K562 (cell line): ENCODE measurements around the gene SLC35G6. TPM values are rescaled to one million over a fixed set of nuclear protein-coding genes. Genes with fewer than 3 reads are reported as not detected.

Source experiments
- ETV5 ChIP-seq: sonication (generic); formaldehyde crosslinking; IDR thresholded peaks from 2 replicates; pipeline ENCODE4 v1.4.0; 2020; ENCODE audit warnings: low read depth, mild to moderate bottlenecking, missing genetic modification reagents
- HES1 ChIP-seq: fragments of 450-650 bp; IDR thresholded peaks from 2 replicates; pipeline ENCODE4 v1.6.1; 2016; ENCODE audit warnings: low read depth, mild to moderate bottlenecking, moderate library complexity
- HNRNPUL1 ChIP-seq: fragments of 200-400 bp; formaldehyde crosslinking; IDR thresholded peaks from 2 replicates; pipeline ENCODE4 v1.6.1; 2017; ENCODE audit warnings: low read length
- KDM2B ChIP-seq: fragments of 250-450 bp; sonication (Bioruptor Pico); IDR thresholded peaks from 2 replicates; pipeline ENCODE4 v1.8.0; 2021; ENCODE audit warnings: mild to moderate bottlenecking, moderate library complexity
- MAFG ChIP-seq: fragments of 450-650 bp; conservative IDR thresholded peaks from 2 replicates; pipeline ENCODE4 v1.6.1; 2016; ENCODE audit warnings: missing genetic modification characterization, missing compliant biosample characterization
- MCM3 ChIP-seq: fragments of 450-650 bp; IDR thresholded peaks from 2 replicates; pipeline ENCODE4 v1.6.1; 2016
- MCM7 ChIP-seq, 2 experiments: fragments of 450-650 bp; IDR thresholded peaks; 2 replicates each; pipeline ENCODE4 v1.6.1; 2016 to 2018
- MECOM ChIP-seq: fragments of 250-450 bp; sonication (Bioruptor Pico); IDR thresholded peaks from 2 replicates; pipeline ENCODE4 v1.8.0; 2022; ENCODE audit warnings: inconsistent platforms
- MNT ChIP-seq, 2 experiments: fragments of 450-650 bp; conservative IDR thresholded peaks; 2 replicates each; pipeline ENCODE4 v1.6.1; 2017; ENCODE audit warnings: mild to moderate bottlenecking in 2 of 2, moderate library complexity in 2 of 2
- NFATC3 ChIP-seq: fragments of 450-650 bp; IDR thresholded peaks from 2 replicates; pipeline ENCODE4 v1.6.1; 2017; ENCODE audit warnings: mild to moderate bottlenecking
- NFE2 ChIP-seq: IDR thresholded peaks from 2 replicates; pipeline ENCODE4 v1.6.1; 2014; ENCODE audit warnings: antibody characterized with exemption, low read depth
- PHB2 ChIP-seq: fragments of 450-650 bp; IDR thresholded peaks from 2 replicates; pipeline ENCODE4 v1.6.1; 2017; ENCODE audit warnings: low read depth
- RBFOX2 ChIP-seq: fragments of 200-400 bp; formaldehyde crosslinking; IDR thresholded peaks from 2 replicates; pipeline ENCODE4 v1.6.1; 2017; ENCODE audit warnings: low read depth, mild to moderate bottlenecking, low read length, moderate library complexity
- SAFB2 ChIP-seq: fragments of 200-400 bp; formaldehyde crosslinking; IDR thresholded peaks from 2 replicates; pipeline ENCODE4 v1.6.1; 2018; ENCODE audit warnings: borderline replicate concordance, low read length, low read depth, moderate library complexity; ENCODE audit not compliant: severe bottlenecking
- TFAM ChIP-seq: fragments of 250-450 bp; sonication (Bioruptor Pico); conservative IDR thresholded peaks from 2 replicates; pipeline ENCODE4 v1.5.0; 2021; ENCODE audit warnings: mild to moderate bottlenecking, moderate library complexity
- THRA ChIP-seq: fragments of 450-650 bp; IDR thresholded peaks from 2 replicates; pipeline ENCODE4 v1.6.1; 2017; ENCODE audit warnings: mild to moderate bottlenecking, moderate library complexity
- YY1 ChIP-seq, 3 experiments: IDR thresholded peaks; 2 replicates each; pipeline ENCODE4 v1.6.1; 2011; ENCODE audit warnings: low read length in 2 of 3, mild to moderate bottlenecking in 2 of 3, moderate library complexity in 2 of 3, borderline replicate concordance in 1 of 3, control low read depth in 1 of 3, low read depth in 1 of 3; ENCODE audit not compliant: insufficient read depth in 3 of 3, insufficient replicate concordance in 2 of 3, control insufficient read depth in 1 of 3, insufficient read length in 1 of 3; ENCODE audit errors: extremely low read depth in 1 of 3
- ZBTB11 ChIP-seq, 3 experiments: fragments of 200-800 bp in 1 of 3; fragments of 250-450 bp in 1 of 3; fragments of 450-650 bp in 1 of 3; sonication (Bioruptor Pico) in 1 of 3; sonication (Bioruptor generic) in 1 of 3; formaldehyde crosslinking in 1 of 3; IDR thresholded peaks; 2 replicates each; pipeline versions ENCODE4 v1.6.1 to v1.8.0; 2016 to 2022; ENCODE audit warnings: mild to moderate bottlenecking in 2 of 3, missing genetic modification characterization in 2 of 3, missing compliant biosample characterization in 1 of 3, moderate library complexity in 1 of 3
- ZNF431 ChIP-seq: sonication (generic); formaldehyde crosslinking; IDR thresholded peaks from 2 replicates; pipeline ENCODE4 v1.8.0; 2022; ENCODE audit warnings: mild to moderate bottlenecking, missing genetic modification reagents
- polyA plus RNA-seq, 8 experiments: library from polyadenylated mRNA; depleted of rRNA in 4 of 8; stranded (reverse) in 5 of 8; unstranded in 3 of 8; fragments of >200 nt; fragmentation: Nextera tagmentation in 2 of 8; fragmentation: Illumina TruSeq in 1 of 8; extraction: Ambion mirVana in 2 of 8; extraction: Trizol in 1 of 8; gene quantifications; 2 replicates each; pipeline versions ENCODE4 v1.2.1 to v1.2.3, GENCODE V29; 2011 to 2014; ENCODE audit warnings: inconsistent platforms in 1 of 8, missing spikeins in 1 of 8
- total RNA-seq, 7 experiments: library from RNA; depleted of rRNA in 6 of 7; stranded (reverse); fragments of >200 nt in 6 of 7; fragmentation: Illumina TruSeq in 2 of 7; extraction: Trizol in 2 of 7; gene quantifications; 2 replicates each; pipeline versions ENCODE4 v1.2.1 to v1.2.3, GENCODE V29; 2011 to 2021; ENCODE audit warnings: low replicate concordance in 1 of 7

The SLC35G6 gene
- total and polyA plus RNA-seq, 9 of the 15 experiments (the other 6 are each of a cell fraction or from before 2014, with no cell fraction given): not detected

GRCh38 chr17:7440834-7441195 is 40.4 kb upstream of the SLC35G6 start (continued):
- no peak for TF ChIP-seq ZBTB11 (CRISPR knock-in tag; IDR thresholded peaks at IDR 0.05)
- no peak for TF ChIP-seq MNT (conservative IDR thresholded peaks at IDR 0.05)
- no peak for TF ChIP-seq NFATC3
- TF ChIP-seq HES1: no peak
- no peak for TF ChIP-seq MCM3
- no peak for TF ChIP-seq RBFOX2
- TF ChIP-seq SAFB2: no peak
- no peak for TF ChIP-seq THRA
- TF ChIP-seq MECOM: no peak
- no peak for TF ChIP-seq PHB2
- TF ChIP-seq MAFG: peak; percentile 87
- TF ChIP-seq YY1 (IDR thresholded peaks at IDR 0.05; ENCODE audit: borderline replicate concordance in 1 of 3, control insufficient read depth in 1 of 3, extremely low read depth in 1 of 3, insufficient read depth in 3 of 3, insufficient read length in 1 of 3, insufficient replicate concordance in 2 of 3, low read depth in 1 of 3, low read length in 2 of 3): no peak
- TF ChIP-seq ETV5 (CRISPR knock-in tag): no peak
- TF ChIP-seq NFE2: peak; percentile 75
- no peak for TF ChIP-seq HNRNPUL1
- TF ChIP-seq MCM7 (IDR thresholded peaks at IDR 0.05): no peak
- TF ChIP-seq ZNF431 (CRISPR knock-in tag): no peak
- TF ChIP-seq TFAM: no peak
- no peak for TF ChIP-seq KDM2B
